ENCODE measurements around the gene ME3.
"Not testable (repeated sequence)": the region's sequence is repeated elsewhere in the genome, so short reads cannot be mapped to it uniquely, and the experiment has no call there.

Gene ME3

DNA sequence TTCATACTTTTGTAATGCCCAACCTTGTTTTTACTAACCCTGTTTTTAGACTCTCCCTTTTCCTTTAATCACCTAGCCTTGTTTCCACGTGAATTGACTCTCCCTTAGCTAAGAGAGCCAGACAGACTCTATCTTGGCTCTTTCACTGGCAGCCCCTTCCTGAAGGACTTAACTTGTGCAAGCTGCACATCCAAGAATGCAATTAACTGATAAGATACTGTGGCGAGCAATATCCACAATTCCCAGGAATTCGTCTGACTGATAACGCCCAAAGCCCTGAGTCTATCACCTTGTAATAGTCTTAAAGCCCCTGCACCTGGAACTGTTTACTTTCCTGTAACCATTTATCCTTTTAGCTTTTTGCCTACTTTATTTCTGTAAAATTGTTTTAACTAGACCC, 248.9 kb downstream of the ME3 start:
- not testable (repeated sequence) for DNase-seq (ENCODE audit: low read depth)

GRCh38 chr11:86422371-86422770, 250.0 kb downstream of the ME3 start:
- no peak for DNase-seq (ENCODE audit: low read depth)

- no peak for DNase-seq (ENCODE audit: low read depth)
Measured at GRCh38 chr11:86421946-86422345, 250.5 kb downstream of the ME3 start.

GRCh38 chr11:86418917-86419316, 253.5 kb downstream of the ME3 start:
- no peak for DNase-seq (ENCODE audit: low read depth)

GRCh38 chr11:86418513-86418912, 253.9 kb downstream of the ME3 start:
- no peak for DNase-seq (ENCODE audit: low read depth)

- DNase-seq (ENCODE audit: low read depth), result no peak
Measured at GRCh38 chr11:86418106-86418505, 254.3 kb downstream of the ME3 start.

GRCh38 chr11:86416951-86417350, 255.5 kb downstream of the ME3 start:
- not testable (repeated sequence) for DNase-seq (ENCODE audit: low read depth)

DNA sequence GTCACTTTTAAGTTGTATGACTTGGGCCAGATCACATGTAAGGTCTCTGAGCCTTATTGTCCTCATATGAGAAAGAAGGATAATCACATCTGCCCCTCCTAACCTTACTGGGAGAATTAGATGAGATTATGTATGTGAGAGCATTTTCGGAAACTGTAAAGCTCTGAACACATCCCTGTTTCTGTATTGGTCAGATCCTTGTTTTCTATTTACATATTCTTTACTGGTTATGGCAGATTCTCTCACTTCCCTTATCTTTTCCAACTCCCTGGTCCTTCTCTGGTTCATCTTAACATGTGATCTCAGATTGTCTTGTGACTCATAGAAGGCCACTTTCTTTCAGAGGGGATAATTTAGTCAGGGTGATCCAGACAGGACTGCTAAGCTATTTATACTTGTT, 255.9 kb downstream of the ME3 start:
- DNase-seq (ENCODE audit: low read depth), result no peak

DNA sequence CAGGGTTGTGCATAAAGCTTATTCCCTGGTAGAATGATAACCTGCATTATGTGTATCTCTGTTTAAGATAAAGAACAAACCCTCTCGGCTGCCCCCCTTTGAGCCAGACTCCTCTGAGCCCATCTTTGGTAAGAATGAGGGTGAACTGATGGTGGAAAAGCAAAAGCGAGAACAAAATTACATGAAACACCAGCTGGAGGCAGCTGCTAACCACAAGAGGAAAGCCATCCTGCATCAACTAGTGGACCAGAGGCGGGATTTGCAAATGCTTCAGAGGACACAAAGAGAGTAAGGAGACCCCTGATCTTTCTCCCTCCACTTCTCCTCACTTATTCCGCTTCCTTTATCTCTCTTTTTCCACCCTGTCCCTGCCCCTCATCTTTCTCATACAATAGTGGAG, 257.4 kb downstream of the ME3 start:
- DNase-seq (ENCODE audit: low read depth), result no peak

DNA sequence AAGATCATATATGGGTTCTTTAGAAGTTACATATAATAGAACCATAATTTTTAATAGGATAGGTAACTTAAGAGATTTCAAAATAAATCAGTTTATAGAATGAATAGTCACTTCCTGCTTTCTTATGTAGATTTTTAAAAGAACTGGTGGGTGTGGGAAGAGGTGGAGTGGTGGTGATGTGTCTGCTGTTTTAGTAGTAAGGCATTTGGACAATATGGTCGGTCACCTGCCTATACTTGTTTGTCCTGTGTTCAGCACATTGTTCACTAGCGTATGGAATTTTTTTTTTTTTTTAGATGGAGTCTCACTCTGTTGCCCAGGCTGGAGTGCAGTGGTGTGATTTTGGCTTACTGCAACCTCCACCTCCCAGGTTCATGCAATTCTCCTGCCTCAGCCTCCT, 258.4 kb downstream of the ME3 start:
- DNase-seq (ENCODE audit: low read depth), result no peak

DNA sequence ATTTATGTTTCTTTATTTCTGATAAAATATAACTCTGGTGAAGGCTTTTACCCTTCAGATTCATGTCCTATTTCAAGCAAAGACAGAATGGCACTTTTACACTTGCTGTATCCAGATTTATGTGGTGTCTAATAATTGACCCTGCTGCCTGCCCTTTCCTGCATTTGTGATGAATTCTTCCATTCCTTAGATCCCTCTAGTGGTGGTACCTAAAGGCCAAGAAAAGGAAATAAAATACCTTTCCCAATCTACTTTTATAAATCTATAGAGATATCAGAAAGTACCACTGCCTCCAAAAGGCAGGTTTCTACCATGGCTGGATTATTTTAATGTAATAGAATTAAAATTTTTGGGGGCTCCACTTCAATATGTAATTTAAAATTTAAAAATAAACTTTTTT, 263.6 kb downstream of the ME3 start:
- no peak for DNase-seq (ENCODE audit: low read depth)

GRCh38 chr11:86403458-86403857, 269.0 kb downstream of the ME3 start:
- no peak for DNase-seq (ENCODE audit: low read depth)

DNA sequence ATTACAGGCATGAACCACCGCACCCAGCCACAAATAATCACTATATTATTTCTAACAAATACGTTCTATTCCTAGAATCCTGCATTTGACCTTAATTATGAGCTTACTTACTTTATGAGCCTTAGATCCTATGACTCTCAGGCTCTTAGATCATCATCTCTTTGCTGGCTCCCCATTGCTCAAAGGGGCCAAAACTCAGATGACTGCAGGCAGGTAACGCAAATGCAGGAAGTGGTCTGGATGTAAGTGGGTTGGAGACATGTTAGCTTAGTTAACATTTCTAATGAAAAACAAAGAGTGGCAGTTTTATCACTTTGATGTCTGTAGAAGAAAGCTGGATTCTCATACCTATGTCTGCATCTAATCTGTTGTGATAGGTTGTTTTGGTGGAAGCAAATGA, 274.3 kb downstream of the ME3 start:
- no peak for DNase-seq (ENCODE audit: low read depth)

GRCh38 chr11:86397351-86397750, 275.1 kb downstream of the ME3 start:
- no peak for DNase-seq (ENCODE audit: low read depth)

DNA sequence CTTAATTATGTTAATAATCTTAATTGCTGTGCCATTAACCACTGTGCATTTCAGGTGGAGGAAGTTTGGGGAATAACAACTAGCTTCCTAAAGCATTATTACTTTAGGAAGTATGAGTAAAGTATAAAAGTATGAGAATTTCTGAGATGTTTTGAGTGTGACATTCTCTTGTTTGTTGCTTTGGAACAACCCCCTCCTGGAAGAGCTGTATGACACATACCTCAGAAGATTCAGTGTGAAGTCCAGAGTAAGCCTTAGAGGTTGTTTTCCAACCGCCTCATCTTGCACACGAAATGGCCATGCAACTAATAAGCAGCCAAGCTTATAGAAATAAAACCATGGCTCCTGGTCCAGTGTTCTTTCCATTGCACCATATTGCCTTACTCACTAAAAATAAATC, 276.0 kb downstream of the ME3 start:
- no peak for DNase-seq (ENCODE audit: low read depth)

- no peak for DNase-seq (ENCODE audit: low read depth)
Measured at GRCh38 chr11:86395061-86395551, 277.3 kb downstream of the ME3 start.
